Measurements from ENCODE around the gene PRKCH. TPM values are rescaled to one million over a fixed set of nuclear protein-coding genes. Genes with fewer than 3 reads are reported as not detected.

PRKCH gene
- total RNA-seq, 1 experiment from 2014 or later, result 10.3 TPM

DNA sequence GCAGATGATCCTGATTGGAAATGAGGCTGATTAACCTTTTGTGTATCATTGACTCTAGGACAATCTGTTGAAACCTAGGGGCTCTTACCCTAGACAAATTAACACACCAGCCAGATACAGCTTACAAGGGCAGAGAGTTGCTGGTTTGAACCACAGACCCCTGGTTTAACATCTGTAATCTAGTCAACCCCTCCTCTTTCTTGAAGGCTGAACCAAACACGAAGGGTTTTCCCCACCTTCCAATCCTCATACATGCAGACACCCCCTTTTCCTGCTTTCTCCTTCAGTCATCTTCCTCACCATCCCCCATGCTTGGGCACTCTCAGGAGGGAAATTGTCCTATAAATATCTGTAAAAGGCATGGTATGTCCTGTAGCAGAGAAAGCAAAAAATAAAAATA is 247.9 kb downstream of the PRKCH start:
- H3K27ac Mint-ChIP-seq, result no peak overlapping the region
- no peaks in the 10 kb centered on the region for H3K36me3 Mint-ChIP-seq
- H3K4me1 Mint-ChIP-seq, result peaks cover 35% of the 10 kb centered on the region
- TF ChIP-seq, protein P1, sequence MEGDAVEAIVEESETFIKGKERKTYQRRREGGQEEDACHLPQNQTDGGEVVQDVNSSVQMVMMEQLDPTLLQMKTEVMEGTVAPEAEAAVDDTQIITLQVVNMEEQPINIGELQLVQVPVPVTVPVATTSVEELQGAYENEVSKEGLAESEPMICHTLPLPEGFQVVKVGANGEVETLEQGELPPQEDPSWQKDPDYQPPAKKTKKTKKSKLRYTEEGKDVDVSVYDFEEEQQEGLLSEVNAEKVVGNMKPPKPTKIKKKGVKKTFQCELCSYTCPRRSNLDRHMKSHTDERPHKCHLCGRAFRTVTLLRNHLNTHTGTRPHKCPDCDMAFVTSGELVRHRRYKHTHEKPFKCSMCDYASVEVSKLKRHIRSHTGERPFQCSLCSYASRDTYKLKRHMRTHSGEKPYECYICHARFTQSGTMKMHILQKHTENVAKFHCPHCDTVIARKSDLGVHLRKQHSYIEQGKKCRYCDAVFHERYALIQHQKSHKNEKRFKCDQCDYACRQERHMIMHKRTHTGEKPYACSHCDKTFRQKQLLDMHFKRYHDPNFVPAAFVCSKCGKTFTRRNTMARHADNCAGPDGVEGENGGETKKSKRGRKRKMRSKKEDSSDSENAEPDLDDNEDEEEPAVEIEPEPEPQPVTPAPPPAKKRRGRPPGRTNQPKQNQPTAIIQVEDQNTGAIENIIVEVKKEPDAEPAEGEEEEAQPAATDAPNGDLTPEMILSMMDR (IDR thresholded peaks at IDR 0.05), result no peak
- TF ChIP-seq ZNF232 (CRISPR knock-in tag; IDR thresholded peaks at IDR 0.05), result 0 out of 2 replicates have a peak, but pooled peaks have one; percentile 25
- H3K9me3 Mint-ChIP-seq, result no peaks in the 10 kb centered on the region
- ATAC-seq (no peak), DNase-seq (ENCODE audit: low spot score) (no peak)
- CTCF ChIA-PET, result interaction anchor here (0.7 to 1.8 kb wide), 6 partner anchors 10 to 193 kb away, joined by 3 to 8 read pairs (median 6); partner anchors contain the start of gene SNAPC1
- H3K27me3 Mint-ChIP-seq (ENCODE audit: low read depth), result peaks cover 10% of the 10 kb centered on the region
- POLR2A ChIA-PET, result interaction anchor here (0.5 to 0.9 kb wide), 2 partner anchors 21 to 174 kb away, joined by 4 to 6 read pairs; no protein-coding TSS in a partner anchor
- H3K4me3 Mint-ChIP-seq, result peak overlapping the region; percentile 36

DNA sequence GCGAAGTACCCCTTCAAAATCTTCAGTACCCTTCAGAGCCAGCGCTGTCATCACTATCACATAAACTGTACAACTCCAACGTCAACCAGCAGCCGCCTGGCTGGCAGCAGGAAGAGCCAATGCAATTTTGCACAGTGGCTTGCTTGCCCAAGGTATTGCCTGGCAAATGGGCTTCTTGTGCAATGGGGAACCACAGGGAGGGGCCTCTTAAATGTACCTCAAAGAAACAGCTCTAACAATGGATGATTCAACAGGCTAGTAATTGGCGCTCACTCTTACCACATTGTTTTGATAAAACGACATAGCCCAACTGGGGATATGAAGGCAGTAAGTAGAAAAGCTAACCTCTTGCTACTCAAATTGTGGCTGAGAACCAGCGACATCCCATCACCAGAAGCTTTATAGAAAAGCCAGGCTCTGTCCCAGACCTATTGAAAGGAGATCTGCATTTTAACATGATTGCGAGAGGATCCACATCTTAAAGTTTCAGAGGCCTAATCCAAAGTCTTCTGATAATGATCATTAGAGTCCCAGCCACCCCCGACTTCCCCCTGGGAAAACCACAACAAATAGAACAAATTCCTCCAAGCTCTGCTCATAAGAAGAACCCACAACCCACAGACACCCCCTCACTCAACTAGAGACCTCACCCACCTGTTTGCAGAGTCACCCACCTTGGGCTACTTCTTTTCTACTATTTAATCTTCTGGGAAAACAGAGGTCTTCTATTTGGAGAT is 248.6 kb downstream of the PRKCH start:
- ChIA-PET CTCF (interaction anchor here (1.8 kb wide), 1 partner anchor 19 kb away, joined by 6 read pairs; no protein-coding TSS in a partner anchor), POLR2A (interaction anchor here (0.5 kb wide), 1 partner anchor 212 kb away, joined by 4 read pairs; no protein-coding TSS in a partner anchor)
- Mint-ChIP-seq H3K36me3 (no peaks in the 10 kb centered on the region), H3K9me3 (no peaks in the 10 kb centered on the region), H3K27ac (no peak overlapping the region), H3K27me3 (ENCODE audit: low read depth) (peaks cover 10% of the 10 kb centered on the region), H3K4me1 (peaks cover 33% of the 10 kb centered on the region), H3K4me3 (no peak overlapping the region)
- no peak for TF ChIP-seq ZNF396 (CRISPR knock-in tag; IDR thresholded peaks at IDR 0.05; ENCODE audit: borderline replicate concordance)
- TF ChIP-seq, protein P2, sequence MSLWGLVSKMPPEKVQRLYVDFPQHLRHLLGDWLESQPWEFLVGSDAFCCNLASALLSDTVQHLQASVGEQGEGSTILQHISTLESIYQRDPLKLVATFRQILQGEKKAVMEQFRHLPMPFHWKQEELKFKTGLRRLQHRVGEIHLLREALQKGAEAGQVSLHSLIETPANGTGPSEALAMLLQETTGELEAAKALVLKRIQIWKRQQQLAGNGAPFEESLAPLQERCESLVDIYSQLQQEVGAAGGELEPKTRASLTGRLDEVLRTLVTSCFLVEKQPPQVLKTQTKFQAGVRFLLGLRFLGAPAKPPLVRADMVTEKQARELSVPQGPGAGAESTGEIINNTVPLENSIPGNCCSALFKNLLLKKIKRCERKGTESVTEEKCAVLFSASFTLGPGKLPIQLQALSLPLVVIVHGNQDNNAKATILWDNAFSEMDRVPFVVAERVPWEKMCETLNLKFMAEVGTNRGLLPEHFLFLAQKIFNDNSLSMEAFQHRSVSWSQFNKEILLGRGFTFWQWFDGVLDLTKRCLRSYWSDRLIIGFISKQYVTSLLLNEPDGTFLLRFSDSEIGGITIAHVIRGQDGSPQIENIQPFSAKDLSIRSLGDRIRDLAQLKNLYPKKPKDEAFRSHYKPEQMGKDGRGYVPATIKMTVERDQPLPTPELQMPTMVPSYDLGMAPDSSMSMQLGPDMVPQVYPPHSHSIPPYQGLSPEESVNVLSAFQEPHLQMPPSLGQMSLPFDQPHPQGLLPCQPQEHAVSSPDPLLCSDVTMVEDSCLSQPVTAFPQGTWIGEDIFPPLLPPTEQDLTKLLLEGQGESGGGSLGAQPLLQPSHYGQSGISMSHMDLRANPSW (CRISPR knock-in tag; conservative IDR thresholded peaks at IDR 0.05; ENCODE audit: low read depth), result no peak
- TF ChIP-seq, protein P3, sequence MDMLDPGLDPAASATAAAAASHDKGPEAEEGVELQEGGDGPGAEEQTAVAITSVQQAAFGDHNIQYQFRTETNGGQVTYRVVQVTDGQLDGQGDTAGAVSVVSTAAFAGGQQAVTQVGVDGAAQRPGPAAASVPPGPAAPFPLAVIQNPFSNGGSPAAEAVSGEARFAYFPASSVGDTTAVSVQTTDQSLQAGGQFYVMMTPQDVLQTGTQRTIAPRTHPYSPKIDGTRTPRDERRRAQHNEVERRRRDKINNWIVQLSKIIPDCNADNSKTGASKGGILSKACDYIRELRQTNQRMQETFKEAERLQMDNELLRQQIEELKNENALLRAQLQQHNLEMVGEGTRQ (CRISPR knock-in tag; IDR thresholded peaks at IDR 0.05), result no peak
- TF ChIP-seq, protein P4, sequence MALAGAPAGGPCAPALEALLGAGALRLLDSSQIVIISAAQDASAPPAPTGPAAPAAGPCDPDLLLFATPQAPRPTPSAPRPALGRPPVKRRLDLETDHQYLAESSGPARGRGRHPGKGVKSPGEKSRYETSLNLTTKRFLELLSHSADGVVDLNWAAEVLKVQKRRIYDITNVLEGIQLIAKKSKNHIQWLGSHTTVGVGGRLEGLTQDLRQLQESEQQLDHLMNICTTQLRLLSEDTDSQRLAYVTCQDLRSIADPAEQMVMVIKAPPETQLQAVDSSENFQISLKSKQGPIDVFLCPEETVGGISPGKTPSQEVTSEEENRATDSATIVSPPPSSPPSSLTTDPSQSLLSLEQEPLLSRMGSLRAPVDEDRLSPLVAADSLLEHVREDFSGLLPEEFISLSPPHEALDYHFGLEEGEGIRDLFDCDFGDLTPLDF (CRISPR knock-in tag; IDR thresholded peaks at IDR 0.05), result no peak
- TF ChIP-seq EMX1 (CRISPR knock-in tag; IDR thresholded peaks at IDR 0.05), result no peak
- TF ChIP-seq SP1 (CRISPR knock-in tag; conservative IDR thresholded peaks at IDR 0.05), result no peak
- no peak for TF ChIP-seq GTF2I (CRISPR knock-in tag; conservative IDR thresholded peaks at IDR 0.05)
- TF ChIP-seq, protein P5, sequence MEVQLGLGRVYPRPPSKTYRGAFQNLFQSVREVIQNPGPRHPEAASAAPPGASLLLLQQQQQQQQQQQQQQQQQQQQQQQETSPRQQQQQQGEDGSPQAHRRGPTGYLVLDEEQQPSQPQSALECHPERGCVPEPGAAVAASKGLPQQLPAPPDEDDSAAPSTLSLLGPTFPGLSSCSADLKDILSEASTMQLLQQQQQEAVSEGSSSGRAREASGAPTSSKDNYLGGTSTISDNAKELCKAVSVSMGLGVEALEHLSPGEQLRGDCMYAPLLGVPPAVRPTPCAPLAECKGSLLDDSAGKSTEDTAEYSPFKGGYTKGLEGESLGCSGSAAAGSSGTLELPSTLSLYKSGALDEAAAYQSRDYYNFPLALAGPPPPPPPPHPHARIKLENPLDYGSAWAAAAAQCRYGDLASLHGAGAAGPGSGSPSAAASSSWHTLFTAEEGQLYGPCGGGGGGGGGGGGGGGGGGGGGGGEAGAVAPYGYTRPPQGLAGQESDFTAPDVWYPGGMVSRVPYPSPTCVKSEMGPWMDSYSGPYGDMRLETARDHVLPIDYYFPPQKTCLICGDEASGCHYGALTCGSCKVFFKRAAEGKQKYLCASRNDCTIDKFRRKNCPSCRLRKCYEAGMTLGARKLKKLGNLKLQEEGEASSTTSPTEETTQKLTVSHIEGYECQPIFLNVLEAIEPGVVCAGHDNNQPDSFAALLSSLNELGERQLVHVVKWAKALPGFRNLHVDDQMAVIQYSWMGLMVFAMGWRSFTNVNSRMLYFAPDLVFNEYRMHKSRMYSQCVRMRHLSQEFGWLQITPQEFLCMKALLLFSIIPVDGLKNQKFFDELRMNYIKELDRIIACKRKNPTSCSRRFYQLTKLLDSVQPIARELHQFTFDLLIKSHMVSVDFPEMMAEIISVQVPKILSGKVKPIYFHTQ (CRISPR knock-in tag; IDR thresholded peaks at IDR 0.05), result no peak
- no peak for TF ChIP-seq NR3C1 (CRISPR knock-in tag; conservative IDR thresholded peaks at IDR 0.05; ENCODE audit: low read depth)
- no peak for TF ChIP-seq KAT7 (CRISPR knock-in tag; IDR thresholded peaks at IDR 0.05; ENCODE audit: borderline replicate concordance)
- TF ChIP-seq SOX15 (CRISPR knock-in tag; IDR thresholded peaks at IDR 0.05), result no peak
- ATAC-seq (no peak), DNase-seq (ENCODE audit: low spot score) (no peak)

All from WTC11 (cell line).